ENCODE results near the gene CD151.

The CD151 gene

GRCh38 chr11:804599-804964 lies 28.2 kb upstream of the CD151 start:
- TF ChIP-seq FOXP2 (optimal IDR thresholded peaks at IDR 0.05; ENCODE audit: borderline replicate concordance, extremely low read depth, extremely low read length, insufficient read depth), result no peak
- TF ChIP-seq POLR2AphosphoS5 (IDR thresholded peaks at IDR 0.05; ENCODE audit: low read depth, low read length), result no peak
- TF ChIP-seq TAF1 (IDR thresholded peaks at IDR 0.05; ENCODE audit: borderline replicate concordance, insufficient read depth, low read length), result no peak
- TF ChIP-seq SIN3A (IDR thresholded peaks at IDR 0.05; ENCODE audit: borderline replicate concordance, insufficient read depth, low read length), result no peak
- no peak for TF ChIP-seq REST (IDR thresholded peaks at IDR 0.05; ENCODE audit: insufficient read depth in 1 of 2, low read depth in 2 of 2, low read length in 2 of 2)

GRCh38 chr11:808427-809286 lies 24.1 kb upstream of the CD151 start:
- TF ChIP-seq FOXP2 (optimal IDR thresholded peaks at IDR 0.05; ENCODE audit: borderline replicate concordance, extremely low read depth, extremely low read length, insufficient read depth) (no peak), POLR2AphosphoS5 (IDR thresholded peaks at IDR 0.05; ENCODE audit: low read depth, low read length) (peak; percentile 24; the same call in 1 of the 2 replicates)

- TF ChIP-seq REST (IDR thresholded peaks at IDR 0.05; ENCODE audit: insufficient read depth in 1 of 2, low read depth in 2 of 2, low read length in 2 of 2) (peak; percentile 20 to 73; a peak in 2 of 4 replicates), TAF1 (IDR thresholded peaks at IDR 0.05; ENCODE audit: borderline replicate concordance, insufficient read depth, low read length) (peak; percentile 98), FOXP2 (optimal IDR thresholded peaks at IDR 0.05; ENCODE audit: borderline replicate concordance, extremely low read depth, extremely low read length, insufficient read depth) (no peak), POLR2AphosphoS5 (IDR thresholded peaks at IDR 0.05; ENCODE audit: low read depth, low read length) (peak; percentile 84), SIN3A (IDR thresholded peaks at IDR 0.05; ENCODE audit: borderline replicate concordance, insufficient read depth, low read length) (peak; percentile 79; the same call in 1 of the 2 replicates)
These were observed 23.3 kb upstream of the CD151 start, which contains the start of gene RPLP2 for GRCh38 chr11:809287-810039. RPLP2 (plus strand) TSS chr11:809967; CDS start chr11:810235, 268 bp downstream.

GRCh38 chr11:810040-810567 lies 22.6 kb upstream of the CD151 start:
- TF ChIP-seq REST (IDR thresholded peaks at IDR 0.05; ENCODE audit: insufficient read depth in 1 of 2, low read depth in 2 of 2, low read length in 2 of 2) (no peak), FOXP2 (optimal IDR thresholded peaks at IDR 0.05; ENCODE audit: borderline replicate concordance, extremely low read depth, extremely low read length, insufficient read depth) (no peak), SIN3A (IDR thresholded peaks at IDR 0.05; ENCODE audit: borderline replicate concordance, insufficient read depth, low read length) (no peak), POLR2AphosphoS5 (IDR thresholded peaks at IDR 0.05; ENCODE audit: low read depth, low read length) (no peak; the same call in 1 of the 2 replicates), TAF1 (IDR thresholded peaks at IDR 0.05; ENCODE audit: borderline replicate concordance, insufficient read depth, low read length) (no peak)

Measured in PFSK-1 (cell line).